Measurements from ENCODE around the gene HBZ. TPM values are rescaled to one million over a fixed set of nuclear protein-coding genes. Genes with fewer than 3 reads are reported as not detected.

HBZ gene
- total RNA-seq, 1 experiment from 2014 or later = not detected

DNA sequence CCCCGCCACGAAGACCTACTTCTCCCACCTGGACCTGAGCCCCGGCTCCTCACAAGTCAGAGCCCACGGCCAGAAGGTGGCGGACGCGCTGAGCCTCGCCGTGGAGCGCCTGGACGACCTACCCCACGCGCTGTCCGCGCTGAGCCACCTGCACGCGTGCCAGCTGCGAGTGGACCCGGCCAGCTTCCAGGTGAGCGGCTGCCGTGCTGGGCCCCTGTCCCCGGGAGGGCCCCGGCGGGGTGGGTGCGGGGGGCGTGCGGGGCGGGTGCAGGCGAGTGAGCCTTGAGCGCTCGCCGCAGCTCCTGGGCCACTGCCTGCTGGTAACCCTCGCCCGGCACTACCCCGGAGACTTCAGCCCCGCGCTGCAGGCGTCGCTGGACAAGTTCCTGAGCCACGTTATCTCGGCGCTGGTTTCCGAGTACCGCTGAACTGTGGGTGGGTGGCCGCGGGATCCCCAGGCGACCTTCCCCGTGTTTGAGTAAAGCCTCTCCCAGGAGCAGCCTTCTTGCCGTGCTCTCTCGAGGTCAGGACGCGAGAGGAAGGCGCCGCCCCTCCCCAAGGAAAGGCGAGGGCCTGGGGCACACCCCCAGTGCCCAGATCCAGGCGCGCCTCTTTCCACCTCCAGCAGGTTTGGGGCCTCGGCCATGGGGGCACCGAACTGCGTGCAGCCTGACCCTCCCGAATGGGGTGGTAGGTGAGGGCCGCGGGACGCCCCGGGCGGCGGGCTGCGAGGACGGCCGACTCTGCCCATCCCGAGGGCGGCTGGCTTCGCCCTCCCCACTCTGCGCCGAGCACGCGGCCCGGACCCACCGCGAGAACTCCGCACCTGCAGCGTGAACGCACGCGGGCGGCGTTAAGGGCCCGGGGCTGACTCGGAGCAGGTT is 28.5 kb downstream of the HBZ start:
- no TSS peak for BruUV-seq (replicated peaks)
- H2AFZ ChIP-seq (ENCODE audit: low read depth, low read length, poor library complexity, severe bottlenecking) = no peak overlapping the region
- ATAC-seq = peak; percentile 72; the same call in 1 of the 2 replicates
- peak; percentile 12 for DNase-seq (ENCODE audit: low read depth, low spot score)
- peaks cover 0 to 5% of the 10 kb centered on the region in 2 experiments; a peak in 1 of 4 replicates for H3K4me1 ChIP-seq (ENCODE audit: control insufficient read depth in 1 of 2, insufficient read depth in 2 of 2, low read length in 2 of 2)
- H3K27ac ChIP-seq (ENCODE audit: low read depth, low read length) = no peak overlapping the region
- H4K20me1 ChIP-seq (ENCODE audit: insufficient read depth) = no peaks in the 10 kb centered on the region
- H3K4me2 ChIP-seq (ENCODE audit: low read length) = no peak overlapping the region
- no peaks in the 10 kb centered on the region for H3K36me3 ChIP-seq (ENCODE audit: control insufficient read depth in 1 of 2, insufficient read depth in 2 of 2, low read length in 2 of 2)
- H3K4me3 ChIP-seq (replicated peaks in 1 of 2; ENCODE audit: low read depth in 1 of 2, low read length in 2 of 2) = no peak overlapping the region
- TF ChIP-seq, protein P1, sequence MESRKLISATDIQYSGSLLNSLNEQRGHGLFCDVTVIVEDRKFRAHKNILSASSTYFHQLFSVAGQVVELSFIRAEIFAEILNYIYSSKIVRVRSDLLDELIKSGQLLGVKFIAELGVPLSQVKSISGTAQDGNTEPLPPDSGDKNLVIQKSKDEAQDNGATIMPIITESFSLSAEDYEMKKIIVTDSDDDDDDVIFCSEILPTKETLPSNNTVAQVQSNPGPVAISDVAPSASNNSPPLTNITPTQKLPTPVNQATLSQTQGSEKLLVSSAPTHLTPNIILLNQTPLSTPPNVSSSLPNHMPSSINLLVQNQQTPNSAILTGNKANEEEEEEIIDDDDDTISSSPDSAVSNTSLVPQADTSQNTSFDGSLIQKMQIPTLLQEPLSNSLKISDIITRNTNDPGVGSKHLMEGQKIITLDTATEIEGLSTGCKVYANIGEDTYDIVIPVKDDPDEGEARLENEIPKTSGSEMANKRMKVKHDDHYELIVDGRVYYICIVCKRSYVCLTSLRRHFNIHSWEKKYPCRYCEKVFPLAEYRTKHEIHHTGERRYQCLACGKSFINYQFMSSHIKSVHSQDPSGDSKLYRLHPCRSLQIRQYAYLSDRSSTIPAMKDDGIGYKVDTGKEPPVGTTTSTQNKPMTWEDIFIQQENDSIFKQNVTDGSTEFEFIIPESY (IDR thresholded peaks at IDR 0.05; ENCODE audit: extremely low read depth, insufficient replicate concordance, low read length) = peak; percentile 36
- TF ChIP-seq, protein P2, sequence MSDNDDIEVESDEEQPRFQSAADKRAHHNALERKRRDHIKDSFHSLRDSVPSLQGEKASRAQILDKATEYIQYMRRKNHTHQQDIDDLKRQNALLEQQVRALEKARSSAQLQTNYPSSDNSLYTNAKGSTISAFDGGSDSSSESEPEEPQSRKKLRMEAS (IDR thresholded peaks at IDR 0.05) = peak; percentile 78
- no peak for TF ChIP-seq POLR2AphosphoS5 (IDR thresholded peaks at IDR 0.05; ENCODE audit: low read depth, low read length)
- no peaks in the 10 kb centered on the region for H3K9me3 ChIP-seq (ENCODE audit: control insufficient read depth in 1 of 2, insufficient read depth in 1 of 2, low read depth in 1 of 2, low read length in 2 of 2)
- ChIA-PET CTCF (interaction anchor here (2.1 kb wide), 1 partner anchor 115 kb away, joined by 6 read pairs; no protein-coding TSS in a partner anchor), POLR2A (no interaction called here), RAD21 (ENCODE audit: low non-redundant PET in 1 of 2, low total read pairs in 2 of 2, uncharacterized antibody in 2 of 2, unreplicated experiment in 2 of 2) (no interaction called here)
- intact Hi-C loops (cut with micrococcal nuclease) = loop anchor here (1.0 kb wide), 1 partner anchor 74 kb away; no protein-coding TSS in a partner anchor
- H3K27me3 ChIP-seq (ENCODE audit: insufficient read depth, low read length) = no peaks in the 10 kb centered on the region
- no peak overlapping the region for H3K9ac ChIP-seq (ENCODE audit: low read length)
- no peaks in the 10 kb centered on the region for H3K9me2 ChIP-seq (ENCODE audit: insufficient read depth)
- H3K79me2 ChIP-seq (ENCODE audit: insufficient read depth, low read length) = no peaks in the 10 kb centered on the region

DNA sequence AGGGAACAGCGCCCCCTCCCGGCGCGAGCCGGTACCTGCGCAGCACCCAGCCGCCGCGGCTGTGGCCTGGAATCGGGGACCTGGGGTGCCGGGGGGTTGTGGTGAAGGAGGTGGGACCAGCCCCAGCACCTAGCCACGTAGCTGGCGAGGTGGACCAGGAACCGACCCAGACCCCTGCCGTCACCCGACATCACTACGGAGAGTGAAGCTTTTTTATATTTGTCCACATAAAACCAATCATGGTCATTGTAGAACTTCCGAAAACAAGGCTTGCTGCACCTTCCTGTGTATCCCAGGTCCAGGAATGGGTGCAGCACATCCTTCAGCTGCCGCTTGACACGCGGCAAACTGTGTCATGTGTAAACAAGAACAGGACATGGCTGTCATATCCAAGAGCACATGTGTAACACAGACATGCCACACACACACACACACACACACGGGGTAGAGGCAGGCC is 29.1 kb downstream of the HBZ start:
- Histone ChIP-seq H3K27ac (ENCODE audit: low read depth, low read length) (no peak overlapping the region), H3K4me1 (ENCODE audit: control insufficient read depth in 1 of 2, insufficient read depth in 2 of 2, low read length in 2 of 2) (peaks cover 0 to 5% of the 10 kb centered on the region in 2 experiments; a peak in 1 of 4 replicates), H3K9ac (ENCODE audit: low read length) (no peak overlapping the region), H3K4me3 (replicated peaks in 1 of 2; ENCODE audit: low read depth in 1 of 2, low read length in 2 of 2) (no peak overlapping the region), H3K36me3 (ENCODE audit: control insufficient read depth in 1 of 2, insufficient read depth in 2 of 2, low read length in 2 of 2) (no peaks in the 10 kb centered on the region), H2AFZ (ENCODE audit: low read depth, low read length, poor library complexity, severe bottlenecking) (no peak overlapping the region), H3K4me2 (ENCODE audit: low read length) (no peak overlapping the region), H3K9me3 (ENCODE audit: control insufficient read depth in 1 of 2, insufficient read depth in 1 of 2, low read depth in 1 of 2, low read length in 2 of 2) (no peaks in the 10 kb centered on the region), H3K27me3 (ENCODE audit: insufficient read depth, low read length) (no peaks in the 10 kb centered on the region), H3K79me2 (ENCODE audit: insufficient read depth, low read length) (no peaks in the 10 kb centered on the region), H4K20me1 (ENCODE audit: insufficient read depth) (no peaks in the 10 kb centered on the region), H3K9me2 (ENCODE audit: insufficient read depth) (no peaks in the 10 kb centered on the region)
- intact Hi-C loops (cut with micrococcal nuclease) = loop anchor here (1.0 kb wide), 1 partner anchor 74 kb away; no protein-coding TSS in a partner anchor
- ATAC-seq (peak; percentile 21), DNase-seq (ENCODE audit: low read depth, low spot score) (no peak)
- POLR2A ChIA-PET = no interaction called here
- TF ChIP-seq, protein P3, sequence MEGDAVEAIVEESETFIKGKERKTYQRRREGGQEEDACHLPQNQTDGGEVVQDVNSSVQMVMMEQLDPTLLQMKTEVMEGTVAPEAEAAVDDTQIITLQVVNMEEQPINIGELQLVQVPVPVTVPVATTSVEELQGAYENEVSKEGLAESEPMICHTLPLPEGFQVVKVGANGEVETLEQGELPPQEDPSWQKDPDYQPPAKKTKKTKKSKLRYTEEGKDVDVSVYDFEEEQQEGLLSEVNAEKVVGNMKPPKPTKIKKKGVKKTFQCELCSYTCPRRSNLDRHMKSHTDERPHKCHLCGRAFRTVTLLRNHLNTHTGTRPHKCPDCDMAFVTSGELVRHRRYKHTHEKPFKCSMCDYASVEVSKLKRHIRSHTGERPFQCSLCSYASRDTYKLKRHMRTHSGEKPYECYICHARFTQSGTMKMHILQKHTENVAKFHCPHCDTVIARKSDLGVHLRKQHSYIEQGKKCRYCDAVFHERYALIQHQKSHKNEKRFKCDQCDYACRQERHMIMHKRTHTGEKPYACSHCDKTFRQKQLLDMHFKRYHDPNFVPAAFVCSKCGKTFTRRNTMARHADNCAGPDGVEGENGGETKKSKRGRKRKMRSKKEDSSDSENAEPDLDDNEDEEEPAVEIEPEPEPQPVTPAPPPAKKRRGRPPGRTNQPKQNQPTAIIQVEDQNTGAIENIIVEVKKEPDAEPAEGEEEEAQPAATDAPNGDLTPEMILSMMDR (IDR thresholded peaks at IDR 0.05 in 2 of 3, conservative IDR thresholded peaks at IDR 0.05 in 1 of 3; ENCODE audit: borderline replicate concordance in 1 of 3, insufficient read depth in 1 of 3, low read depth in 2 of 3, low read length in 2 of 3) = peak; percentile 51 to 70 (median 68); a peak in 5 of 6 replicates
- TF ChIP-seq RAD21 (IDR thresholded peaks at IDR 0.05; ENCODE audit: low read depth) = peak; percentile 74
- TF ChIP-seq POLR2AphosphoS5 (IDR thresholded peaks at IDR 0.05; ENCODE audit: low read depth, low read length) = 0 out of 2 replicates have a peak, but pooled peaks have one; percentile 19
- TF ChIP-seq, protein P4, sequence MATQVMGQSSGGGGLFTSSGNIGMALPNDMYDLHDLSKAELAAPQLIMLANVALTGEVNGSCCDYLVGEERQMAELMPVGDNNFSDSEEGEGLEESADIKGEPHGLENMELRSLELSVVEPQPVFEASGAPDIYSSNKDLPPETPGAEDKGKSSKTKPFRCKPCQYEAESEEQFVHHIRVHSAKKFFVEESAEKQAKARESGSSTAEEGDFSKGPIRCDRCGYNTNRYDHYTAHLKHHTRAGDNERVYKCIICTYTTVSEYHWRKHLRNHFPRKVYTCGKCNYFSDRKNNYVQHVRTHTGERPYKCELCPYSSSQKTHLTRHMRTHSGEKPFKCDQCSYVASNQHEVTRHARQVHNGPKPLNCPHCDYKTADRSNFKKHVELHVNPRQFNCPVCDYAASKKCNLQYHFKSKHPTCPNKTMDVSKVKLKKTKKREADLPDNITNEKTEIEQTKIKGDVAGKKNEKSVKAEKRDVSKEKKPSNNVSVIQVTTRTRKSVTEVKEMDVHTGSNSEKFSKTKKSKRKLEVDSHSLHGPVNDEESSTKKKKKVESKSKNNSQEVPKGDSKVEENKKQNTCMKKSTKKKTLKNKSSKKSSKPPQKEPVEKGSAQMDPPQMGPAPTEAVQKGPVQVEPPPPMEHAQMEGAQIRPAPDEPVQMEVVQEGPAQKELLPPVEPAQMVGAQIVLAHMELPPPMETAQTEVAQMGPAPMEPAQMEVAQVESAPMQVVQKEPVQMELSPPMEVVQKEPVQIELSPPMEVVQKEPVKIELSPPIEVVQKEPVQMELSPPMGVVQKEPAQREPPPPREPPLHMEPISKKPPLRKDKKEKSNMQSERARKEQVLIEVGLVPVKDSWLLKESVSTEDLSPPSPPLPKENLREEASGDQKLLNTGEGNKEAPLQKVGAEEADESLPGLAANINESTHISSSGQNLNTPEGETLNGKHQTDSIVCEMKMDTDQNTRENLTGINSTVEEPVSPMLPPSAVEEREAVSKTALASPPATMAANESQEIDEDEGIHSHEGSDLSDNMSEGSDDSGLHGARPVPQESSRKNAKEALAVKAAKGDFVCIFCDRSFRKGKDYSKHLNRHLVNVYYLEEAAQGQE (IDR thresholded peaks at IDR 0.05; ENCODE audit: low read depth) = no peak
- BruUV-seq (replicated peaks) = no TSS peak
- CTCF ChIA-PET = interaction anchor here (2.1 kb wide), 1 partner anchor 116 kb away, joined by 6 read pairs; no protein-coding TSS in a partner anchor
- RAD21 ChIA-PET (ENCODE audit: low non-redundant PET in 1 of 2, low total read pairs in 2 of 2, uncharacterized antibody in 2 of 2, unreplicated experiment in 2 of 2) = no interaction called here

Measured in HCT116 (cell line).